GM10847 (cell line): Measurements from ENCODE around the gene OSBPL10.

Experiments
- POLR2A ChIP-seq: IDR thresholded peaks from 2 replicates; pipeline ENCODE4 v1.6.1; 2011; ENCODE audit not compliant: insufficient read length; ENCODE audit errors: extremely low read depth

Gene OSBPL10

DNA sequence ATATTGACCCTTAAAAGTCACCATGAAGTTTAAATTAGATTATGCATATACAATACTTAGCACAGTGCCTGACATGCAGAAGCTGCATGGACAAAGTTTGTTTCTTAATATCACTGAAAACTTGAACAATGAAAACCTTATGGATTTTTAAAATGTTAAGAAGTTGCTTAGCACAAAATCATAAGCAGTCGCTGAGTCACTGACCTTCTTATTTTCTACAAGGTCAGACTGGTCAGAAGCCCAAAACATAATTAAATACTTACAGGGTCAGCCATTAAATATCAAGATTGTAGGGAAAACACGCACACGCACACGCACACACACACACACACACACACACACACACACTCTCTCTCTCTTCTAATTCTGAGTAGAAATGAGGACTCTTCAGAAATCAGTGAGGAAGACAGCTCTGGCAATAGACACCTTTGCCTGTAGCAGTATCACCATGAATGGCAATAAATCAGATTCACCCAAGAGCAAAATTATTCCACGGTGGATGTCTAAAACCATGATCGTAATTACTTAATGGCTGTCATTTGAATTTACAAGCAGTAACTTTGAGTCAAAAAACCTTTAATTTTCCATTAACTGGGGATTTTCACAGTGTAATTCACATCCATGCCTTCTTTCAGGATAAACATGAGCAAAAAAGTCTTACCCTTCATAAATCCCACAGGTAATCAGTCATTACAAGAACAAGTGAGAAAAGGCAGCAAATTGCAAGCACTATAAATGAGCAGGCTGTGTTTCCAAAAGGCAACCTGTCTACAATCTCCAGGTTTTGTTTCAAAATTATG, 147.5 kb downstream of the OSBPL10 start:
- TF ChIP-seq POLR2A: no peak

GRCh38 chr3:31832551-31832950, 148.5 kb downstream of the OSBPL10 start:
- TF ChIP-seq POLR2A: no peak

DNA sequence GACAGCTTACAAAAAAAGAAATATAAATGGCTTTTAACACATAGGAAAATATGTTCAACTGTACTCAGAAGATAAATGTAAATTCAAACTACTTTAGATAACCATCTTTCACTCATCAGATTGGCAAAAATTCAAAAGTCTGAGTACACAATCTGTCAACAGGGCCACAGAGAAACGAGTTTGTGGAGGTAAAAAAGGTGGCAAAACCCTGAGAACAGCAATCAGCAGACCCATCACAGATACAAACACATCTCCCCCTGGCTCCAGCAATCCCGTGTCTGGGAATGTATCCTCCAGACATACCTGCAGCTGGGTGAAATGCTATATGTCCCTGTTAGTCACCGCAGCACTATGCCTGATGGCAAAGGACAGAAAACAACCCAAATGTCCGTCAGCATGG, 149.5 kb downstream of the OSBPL10 start:
- TF ChIP-seq POLR2A: no peak

GRCh38 chr3:31829826-31830426, 151.1 kb downstream of the OSBPL10 start:
- no peak for TF ChIP-seq POLR2A

GRCh38 chr3:31829010-31829409, 152.1 kb downstream of the OSBPL10 start:
- TF ChIP-seq POLR2A: no peak

DNA sequence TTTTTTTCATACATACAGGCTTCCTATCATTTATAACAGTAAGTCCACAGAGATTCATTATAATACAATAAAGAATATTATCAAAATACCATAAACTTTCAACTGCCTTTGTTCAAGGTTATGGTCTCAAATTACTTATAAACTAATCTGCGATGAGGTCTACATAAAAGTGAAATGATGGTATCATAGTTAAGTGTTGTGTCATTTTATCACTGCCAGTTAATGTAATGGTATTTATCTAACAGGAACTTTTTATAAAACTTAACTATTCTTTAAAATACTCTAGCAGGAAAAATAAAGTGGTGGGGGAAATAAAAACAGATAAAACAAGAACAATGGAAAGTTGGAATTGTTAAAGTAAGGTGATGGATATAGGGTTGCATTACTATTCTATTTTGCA, 153.1 kb downstream of the OSBPL10 start:
- TF ChIP-seq POLR2A: no peak

DNA sequence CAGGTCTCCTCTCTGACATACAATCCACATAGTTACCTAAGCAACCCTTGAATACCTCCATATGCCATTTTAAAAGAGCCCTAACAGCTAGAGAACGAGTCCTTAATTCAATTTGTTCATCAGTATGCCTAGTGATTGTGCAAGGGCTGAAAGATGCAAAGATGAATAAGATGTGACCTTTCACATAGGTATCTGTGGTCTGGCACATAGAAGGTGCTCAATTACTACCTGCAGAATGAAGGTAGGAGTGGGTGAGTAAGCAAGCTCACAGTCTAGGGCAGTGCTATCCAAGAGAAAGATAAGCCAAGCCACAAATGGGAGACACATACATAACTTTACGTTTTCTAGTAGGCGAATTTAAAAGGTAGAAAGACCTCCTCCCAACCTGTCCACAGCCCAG, 157.9 kb downstream of the OSBPL10 start:
- no peak for TF ChIP-seq POLR2A

GRCh38 chr3:31821118-31821517, 159.9 kb downstream of the OSBPL10 start:
- TF ChIP-seq POLR2A: no peak

GRCh38 chr3:31819441-31819840, 161.6 kb downstream of the OSBPL10 start:
- no peak for TF ChIP-seq POLR2A

- TF ChIP-seq POLR2A: no peak
Observed at GRCh38 chr3:31817411-31817966, 163.6 kb downstream of the OSBPL10 start.

- TF ChIP-seq POLR2A: no peak
Observed at GRCh38 chr3:31815631-31816440, 165.2 kb downstream of the OSBPL10 start.

DNA sequence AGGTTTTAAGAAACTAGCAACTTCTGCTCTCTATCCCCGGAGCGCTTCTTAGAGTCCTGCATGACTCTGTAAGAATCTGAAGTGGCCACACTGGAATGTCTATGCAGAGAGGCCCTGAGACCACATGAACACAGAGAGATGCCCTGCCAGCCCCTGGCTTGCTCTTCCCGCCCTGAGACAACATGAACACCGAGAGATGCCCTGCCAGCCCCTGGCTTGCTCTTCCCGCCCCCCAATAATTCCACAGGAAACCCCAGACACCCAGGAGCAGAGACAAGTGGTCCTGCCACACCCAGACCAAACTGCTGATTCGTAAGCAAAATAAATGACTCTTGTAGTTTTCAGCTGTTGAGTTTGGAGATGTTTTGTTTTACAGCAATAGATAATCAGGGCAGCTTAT, 166.1 kb downstream of the OSBPL10 start:
- TF ChIP-seq POLR2A: no peak

DNA sequence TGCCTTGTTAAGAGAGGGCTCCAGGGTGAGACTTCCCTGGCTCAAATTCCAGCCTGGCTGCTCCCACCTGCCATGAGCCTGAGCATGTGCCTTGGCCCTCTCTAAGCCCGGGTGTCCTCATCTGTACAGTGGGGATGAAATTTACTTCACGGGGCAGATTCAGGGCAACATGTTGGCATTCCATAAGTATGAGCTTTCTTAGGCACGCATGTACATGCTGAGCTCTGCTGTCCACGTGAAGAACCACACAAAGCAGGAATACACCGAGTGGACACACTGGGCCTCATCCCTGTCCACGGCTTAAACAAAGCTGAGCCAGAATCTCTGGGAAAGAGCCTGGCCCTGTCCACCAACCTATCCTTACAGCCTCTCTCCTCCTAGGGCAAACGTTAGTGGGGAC, 167.4 kb downstream of the OSBPL10 start:
- no peak for TF ChIP-seq POLR2A

GRCh38 chr3:31813197-31813596, 167.9 kb downstream of the OSBPL10 start:
- no peak for TF ChIP-seq POLR2A

DNA sequence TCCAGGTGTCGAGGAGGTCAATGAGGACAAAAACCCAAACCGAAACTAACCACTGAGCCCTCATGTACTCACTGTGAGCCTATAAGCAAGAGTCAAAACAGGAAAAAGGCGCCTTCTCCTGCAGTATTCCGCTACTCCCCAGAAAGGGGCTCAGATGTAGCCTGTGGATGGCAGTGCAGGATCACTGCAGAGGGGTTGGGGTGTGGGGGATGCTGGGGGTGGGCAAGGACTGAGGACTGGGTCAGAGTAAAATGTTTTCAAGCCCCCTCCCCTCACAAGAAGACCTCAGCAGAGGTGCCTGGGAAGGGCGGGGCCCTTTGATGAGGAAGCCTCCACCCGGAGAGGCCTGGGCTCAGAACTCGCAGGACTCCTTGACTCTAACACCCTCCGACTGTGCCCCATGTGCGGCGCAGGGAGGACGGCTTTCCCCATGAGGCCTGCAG, 170.1 kb downstream of the OSBPL10 start:
- no peak for TF ChIP-seq POLR2A
